Gastrocnemius medialis (tissue), 4 donors: Measurements from ENCODE around the gene SFT2D3. TPM values are rescaled to one million over a fixed set of nuclear protein-coding genes. Genes with fewer than 3 reads are reported as not detected.
A peak's percentile ranks its signal among the peaks of the same experiment; 100 is the strongest.

Experiments
- ATAC-seq, 2 donors: fragments of 150-250 bp; one replicate each; pipeline ENCODE4 v1.9.1; 2016
- DNase-seq, 2 donors: peaks; one replicate each; pipeline ENCODE4 v3.0.0-alpha.2; 2019
- H3K27ac ChIP-seq, 4 donors: fragments of 200-600 bp; sonication (generic); 1 replicate in 1 of 4; 2 replicates in 3 of 4; pipeline ENCODE4 v1.5.1; 2016 to 2018; ENCODE audit warnings: mild to moderate bottlenecking in 2 of 4, moderate library complexity in 1 of 4
- H3K27me3 ChIP-seq, 3 donors: fragments of 200-600 bp; sonication (generic) in 2 of 3; 1 replicate in 1 of 3; 2 replicates in 2 of 3; pipeline versions ENCODE4 v1.5.1 to v1.6.0; 2016 to 2019; ENCODE audit warnings: mild to moderate bottlenecking in 1 of 3, moderate library complexity in 1 of 3
- H3K36me3 ChIP-seq, 2 donors: fragments of 200-600 bp; sonication (generic) in 1 of 2; one replicate each; pipeline ENCODE4 v1.5.1; 2017 to 2018
- H3K4me1 ChIP-seq, 2 donors: fragments of 200-600 bp; sonication (generic) in 1 of 2; one replicate each; pipeline ENCODE4 v1.5.1; 2016 to 2017; ENCODE audit warnings: mild to moderate bottlenecking in 2 of 2
- H3K4me3 ChIP-seq, 4 donors: fragments of 200-600 bp; sonication (generic) in 3 of 4; 1 replicate in 1 of 4; 2 replicates in 3 of 4; pipeline ENCODE4 v1.5.1; 2016 to 2019; ENCODE audit warnings: mild to moderate bottlenecking in 2 of 4
- H3K9me3 ChIP-seq, 3 donors: fragments of 200-600 bp; sonication (generic) in 2 of 3; 1 replicate in 1 of 3; 2 replicates in 2 of 3; pipeline ENCODE4 v1.5.1; 2016 to 2019
- POLR2A ChIP-seq, 2 donors: fragments of 450-650 bp; IDR thresholded peaks; one replicate each; pipeline ENCODE4 v1.6.1; 2017; ENCODE audit warnings: antibody characterized with exemption in 2 of 2, mild to moderate bottlenecking in 2 of 2, moderate library complexity in 2 of 2
- in situ Hi-C, 4 donors: fragments of 200-750 bp; cut with MboI; loops; one replicate each; pipeline versions ENCODE4 v1.15.0 to v1.8.0; 2017; ENCODE audit warnings: low sequenced_read_pairs in 4 of 4
- intact Hi-C: fragments of 100-400 bp; cut with DNase I; formaldehyde crosslinking; loops from one replicate; pipeline ENCODE4 v1.15.1; 2023; ENCODE audit warnings: low total_unique reads
- total RNA-seq, 4 donors: library from RNA; depleted of rRNA; stranded (reverse); fragments of >200 nt; gene quantifications; one replicate each; pipeline versions ENCODE4 v1.1.0 to v1.2.3, GENCODE V29; 2016
- TF ChIP-seq, protein P1 (sequence below), 5 experiments: fragments of 450-650 bp in 3 of 5; fragments of 200-600 bp in 2 of 5; sonication (generic) in 2 of 5; IDR thresholded peaks in 4 of 5; conservative IDR thresholded peaks in 1 of 5; 1 replicate in 4 of 5; 2 replicates in 1 of 5; pipeline ENCODE4 v1.5.1; 2016 to 2019; ENCODE audit warnings: antibody characterized with exemption in 5 of 5, mild to moderate bottlenecking in 3 of 5, moderate library complexity in 3 of 5

The SFT2D3 gene
- total RNA-seq, 4 donors from 2014 or later = 3.0 to 5.5 (median 3.5) TPM

DNA sequence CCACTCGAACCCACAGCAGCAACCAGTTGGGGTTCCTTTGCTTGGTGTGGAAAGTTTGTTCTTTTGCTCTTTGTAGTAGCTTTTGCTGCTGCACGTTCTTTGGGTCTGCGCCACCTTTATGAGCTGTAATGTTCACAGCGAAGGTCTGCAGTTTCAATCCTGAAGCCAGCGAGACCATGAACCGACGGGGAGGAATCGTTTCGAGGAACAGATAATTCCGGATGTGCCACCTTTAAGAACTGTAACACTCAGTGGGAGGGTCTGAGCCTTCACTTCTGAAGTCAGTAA lies 41.1 kb upstream of the SFT2D3 start:
- no peak overlapping the region for H3K4me3 ChIP-seq
- H3K4me1 ChIP-seq = peaks cover 26 to 33% of the 10 kb centered on the region in 2 donors
- no peak for ATAC-seq
- H3K36me3 ChIP-seq = no peaks in the 10 kb centered on the region
- H3K9me3 ChIP-seq = no peaks in the 10 kb centered on the region
- in situ Hi-C loops = no loop called here
- no peaks in the 10 kb centered on the region for H3K27me3 ChIP-seq
- peak overlapping the region; percentile 13 to 79 (median 72) for H3K27ac ChIP-seq
- intact Hi-C loops = no loop called here
- DNase-seq = no peak
- TF ChIP-seq, protein P1, sequence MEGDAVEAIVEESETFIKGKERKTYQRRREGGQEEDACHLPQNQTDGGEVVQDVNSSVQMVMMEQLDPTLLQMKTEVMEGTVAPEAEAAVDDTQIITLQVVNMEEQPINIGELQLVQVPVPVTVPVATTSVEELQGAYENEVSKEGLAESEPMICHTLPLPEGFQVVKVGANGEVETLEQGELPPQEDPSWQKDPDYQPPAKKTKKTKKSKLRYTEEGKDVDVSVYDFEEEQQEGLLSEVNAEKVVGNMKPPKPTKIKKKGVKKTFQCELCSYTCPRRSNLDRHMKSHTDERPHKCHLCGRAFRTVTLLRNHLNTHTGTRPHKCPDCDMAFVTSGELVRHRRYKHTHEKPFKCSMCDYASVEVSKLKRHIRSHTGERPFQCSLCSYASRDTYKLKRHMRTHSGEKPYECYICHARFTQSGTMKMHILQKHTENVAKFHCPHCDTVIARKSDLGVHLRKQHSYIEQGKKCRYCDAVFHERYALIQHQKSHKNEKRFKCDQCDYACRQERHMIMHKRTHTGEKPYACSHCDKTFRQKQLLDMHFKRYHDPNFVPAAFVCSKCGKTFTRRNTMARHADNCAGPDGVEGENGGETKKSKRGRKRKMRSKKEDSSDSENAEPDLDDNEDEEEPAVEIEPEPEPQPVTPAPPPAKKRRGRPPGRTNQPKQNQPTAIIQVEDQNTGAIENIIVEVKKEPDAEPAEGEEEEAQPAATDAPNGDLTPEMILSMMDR (IDR thresholded peaks at IDR 0.05 in 4 of 5, conservative IDR thresholded peaks at IDR 0.05 in 1 of 5) = no peak
- TF ChIP-seq POLR2A (IDR thresholded peaks at IDR 0.05) = no peak

DNA sequence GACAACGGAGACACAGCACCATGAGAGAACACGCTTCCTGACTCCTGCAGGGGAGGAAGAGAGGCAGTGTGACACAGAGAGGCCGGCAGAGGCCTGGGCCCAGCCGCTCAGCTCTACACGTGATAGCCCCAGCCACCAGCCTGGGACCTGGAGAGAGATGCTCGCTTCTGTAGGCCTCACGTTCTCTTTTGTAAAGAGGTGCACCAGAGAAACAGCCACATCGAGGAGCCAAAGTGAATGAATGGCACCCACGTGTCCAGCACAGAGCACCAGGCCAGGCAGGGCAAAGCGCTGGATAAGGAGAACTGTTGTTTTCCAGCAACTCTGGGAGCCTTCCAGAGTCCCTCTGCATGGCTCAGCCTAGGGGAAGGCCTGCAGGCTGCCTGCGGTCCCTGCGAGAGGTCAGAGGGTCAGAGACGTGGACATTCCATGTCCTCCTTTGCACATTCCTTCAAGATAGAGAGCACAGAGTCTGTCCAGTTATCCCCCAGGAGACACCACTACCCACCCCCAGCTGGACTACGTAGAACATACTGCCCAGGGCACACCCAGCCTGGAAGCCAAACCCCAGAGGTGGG lies 40.1 kb upstream of the SFT2D3 start:
- ATAC-seq (no peak), DNase-seq (peak in 1 of 2 donors; percentile 8)
- no peaks in the 10 kb centered on the region for H3K36me3 ChIP-seq
- intact Hi-C loops (no loop called here), in situ Hi-C loops (no loop called here)
- peak overlapping the region; percentile 52 to 79 (median 72) for H3K27ac ChIP-seq
- no peak overlapping the region for H3K4me3 ChIP-seq
- peaks cover 21 to 29% of the 10 kb centered on the region in 2 donors for H3K4me1 ChIP-seq
- TF ChIP-seq, protein P1 (IDR thresholded peaks at IDR 0.05 in 4 of 5, conservative IDR thresholded peaks at IDR 0.05 in 1 of 5) = no peak
- TF ChIP-seq POLR2A (IDR thresholded peaks at IDR 0.05) = no peak
- no peaks in the 10 kb centered on the region for H3K9me3 ChIP-seq
- no peaks in the 10 kb centered on the region for H3K27me3 ChIP-seq

DNA sequence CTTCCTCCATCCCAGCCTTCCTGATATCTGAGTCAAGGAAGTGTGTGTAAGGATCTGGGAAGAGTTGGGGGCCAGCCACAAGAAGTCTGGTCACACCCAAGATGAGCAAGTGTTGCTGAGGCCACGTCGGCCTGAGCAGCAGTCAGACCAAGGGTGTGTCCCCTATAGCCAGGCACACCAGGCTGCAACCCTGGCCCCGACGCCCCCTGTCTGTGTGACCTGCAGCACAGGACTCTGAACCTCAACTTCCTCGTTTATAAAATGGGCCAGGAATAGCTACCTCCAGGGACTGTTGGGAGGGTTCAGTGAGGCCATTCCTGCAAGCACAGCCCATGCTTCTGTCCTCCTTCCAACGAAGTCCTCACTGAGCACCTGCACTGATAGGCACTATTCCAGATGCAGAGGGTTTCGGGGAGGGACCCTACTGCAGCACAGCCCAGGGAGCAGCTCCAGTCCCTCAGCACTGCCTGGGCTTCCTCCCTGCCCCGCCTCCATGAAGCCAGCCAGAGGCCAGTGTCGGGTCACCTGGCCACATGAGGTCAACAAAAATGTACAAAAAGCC lies 39.3 kb upstream of the SFT2D3 start:
- H3K4me1 ChIP-seq = peaks cover 16 to 26% of the 10 kb centered on the region in 2 donors
- no peak overlapping the region for H3K4me3 ChIP-seq
- H3K27ac ChIP-seq = peak overlapping the region; percentile 52 to 79 (median 72)
- H3K36me3 ChIP-seq = no peaks in the 10 kb centered on the region
- DNase-seq = peak in 1 of 2 donors; percentile 24
- TF ChIP-seq, protein P1 (IDR thresholded peaks at IDR 0.05 in 4 of 5, conservative IDR thresholded peaks at IDR 0.05 in 1 of 5) = peak in 1 of 5 experiments; percentile 11
- no peak for TF ChIP-seq POLR2A (IDR thresholded peaks at IDR 0.05)
- no peaks in the 10 kb centered on the region for H3K9me3 ChIP-seq
- H3K27me3 ChIP-seq = no peaks in the 10 kb centered on the region
- in situ Hi-C loops (no loop called here), intact Hi-C loops (no loop called here)
- ATAC-seq = peak; percentile 31 to 35

DNA sequence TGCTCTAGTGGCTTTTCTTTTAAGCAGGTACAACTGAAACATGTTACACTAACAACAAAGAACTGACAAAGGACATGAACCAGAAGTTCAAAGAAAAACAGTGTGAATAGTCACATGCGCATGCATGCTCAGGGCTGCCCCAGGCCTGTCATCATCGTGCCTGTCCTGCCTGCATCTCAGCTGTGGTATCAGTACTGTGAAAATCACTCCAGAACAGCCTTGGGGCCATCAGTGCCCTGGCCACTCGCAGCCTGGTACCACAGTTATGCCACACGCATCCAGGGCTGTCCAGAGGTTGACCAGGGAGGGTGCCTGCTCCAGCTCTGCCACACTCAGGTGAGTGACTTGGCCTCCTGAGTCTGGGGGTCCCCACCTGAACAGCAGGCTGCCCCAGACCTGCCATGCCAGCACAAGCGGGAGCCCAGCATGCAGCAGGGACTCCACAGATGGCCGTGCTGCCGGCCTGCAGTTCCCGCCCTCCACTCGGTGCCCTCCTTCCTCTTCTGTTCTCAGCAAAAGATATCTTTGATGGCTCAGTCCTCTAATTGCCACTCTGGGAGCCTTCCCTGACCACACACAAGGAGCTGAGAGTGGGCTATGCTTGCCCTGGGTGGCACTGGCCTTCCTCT lies 38.2 kb upstream of the SFT2D3 start:
- intact Hi-C loops (no loop called here), in situ Hi-C loops (no loop called here)
- TF ChIP-seq, protein P1 (IDR thresholded peaks at IDR 0.05 in 4 of 5, conservative IDR thresholded peaks at IDR 0.05 in 1 of 5) = no peak
- ATAC-seq (no peak), DNase-seq (no peak)
- H3K27ac ChIP-seq = peak overlapping the region; percentile 44 to 67 (median 64)
- no peaks in the 10 kb centered on the region for H3K36me3 ChIP-seq
- H3K27me3 ChIP-seq = no peaks in the 10 kb centered on the region
- peaks cover 12 to 25% of the 10 kb centered on the region in 2 donors for H3K4me1 ChIP-seq
- H3K4me3 ChIP-seq = peak overlapping the region in 1 of 4 donors; percentile 53
- no peaks in the 10 kb centered on the region for H3K9me3 ChIP-seq
